Suppressor macrophage treated with lipopolysaccharide for 1 hour (primary cell): ENCODE data around the gene MSANTD4.
"Not testable (repeated sequence)": the region's sequence is repeated elsewhere in the genome, so short reads cannot be mapped to it uniquely, and the experiment has no call there.

ENCODE experiments used
- DNase-seq, 3 donors: peaks; one replicate each; pipeline ENCODE4 v3.0.0-alpha.2; 2020 to 2022

Gene MSANTD4

DNA sequence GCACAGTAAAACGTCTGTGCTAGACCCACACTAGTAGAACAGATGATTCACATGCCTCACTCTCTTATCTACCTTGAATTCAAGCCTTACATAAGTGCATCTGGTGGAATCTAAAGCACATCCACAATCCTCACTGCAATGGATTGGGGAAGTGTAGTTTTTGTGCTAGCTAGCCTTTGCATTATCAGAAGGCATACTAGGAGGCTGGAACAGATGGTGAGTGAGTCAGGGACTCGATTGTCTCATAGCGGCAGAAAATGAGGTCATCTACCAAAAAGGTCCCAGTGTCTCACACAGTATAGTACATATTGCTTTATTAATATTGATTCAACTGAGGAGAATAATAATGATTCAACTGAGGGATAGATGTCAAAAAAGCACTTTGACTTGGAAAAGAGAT is 9.3 kb downstream of the MSANTD4 start:
- DNase-seq = peak; percentile 53 to 73 (median 55)

DNA sequence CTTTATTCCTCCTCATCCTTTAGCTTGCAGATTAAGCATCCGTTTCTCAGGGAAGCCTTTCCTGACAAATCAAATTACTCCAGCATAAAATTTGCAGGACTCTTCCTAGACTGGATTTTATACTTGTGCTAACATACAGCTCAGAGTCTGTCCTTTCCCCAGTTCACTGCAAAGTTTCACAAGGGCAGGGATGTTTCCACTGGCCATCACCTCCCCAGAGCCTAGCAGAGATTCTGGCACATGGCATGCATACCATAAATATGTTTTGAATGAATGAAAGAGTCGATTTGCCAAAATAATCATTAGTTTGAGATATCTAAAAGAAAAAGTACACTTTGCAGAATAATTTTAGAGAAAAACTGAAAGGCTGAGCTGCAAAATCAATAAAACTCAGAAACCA is 10.6 kb downstream of the MSANTD4 start:
- DNase-seq = no peak

DNA sequence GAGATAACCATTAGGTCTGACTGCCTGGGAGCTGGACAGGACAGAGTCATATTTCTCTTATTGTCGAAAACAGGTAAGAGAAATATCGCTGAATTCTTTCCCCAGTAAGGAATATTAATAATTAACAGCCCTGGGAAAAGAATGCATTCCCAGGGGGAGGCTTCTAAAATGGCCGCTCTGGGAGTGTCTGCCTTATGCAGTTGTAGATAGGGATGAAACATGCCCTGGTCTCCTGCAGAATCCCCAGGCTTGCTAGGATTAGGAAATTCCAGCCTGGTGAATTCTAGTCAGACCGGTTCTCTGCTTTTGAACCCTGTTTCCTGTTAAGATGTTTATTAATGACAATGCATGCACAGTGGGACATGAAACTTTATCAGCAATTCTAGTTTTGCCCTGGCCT is 18.9 kb downstream of the MSANTD4 start:
- DNase-seq = not testable (repeated sequence)

DNA sequence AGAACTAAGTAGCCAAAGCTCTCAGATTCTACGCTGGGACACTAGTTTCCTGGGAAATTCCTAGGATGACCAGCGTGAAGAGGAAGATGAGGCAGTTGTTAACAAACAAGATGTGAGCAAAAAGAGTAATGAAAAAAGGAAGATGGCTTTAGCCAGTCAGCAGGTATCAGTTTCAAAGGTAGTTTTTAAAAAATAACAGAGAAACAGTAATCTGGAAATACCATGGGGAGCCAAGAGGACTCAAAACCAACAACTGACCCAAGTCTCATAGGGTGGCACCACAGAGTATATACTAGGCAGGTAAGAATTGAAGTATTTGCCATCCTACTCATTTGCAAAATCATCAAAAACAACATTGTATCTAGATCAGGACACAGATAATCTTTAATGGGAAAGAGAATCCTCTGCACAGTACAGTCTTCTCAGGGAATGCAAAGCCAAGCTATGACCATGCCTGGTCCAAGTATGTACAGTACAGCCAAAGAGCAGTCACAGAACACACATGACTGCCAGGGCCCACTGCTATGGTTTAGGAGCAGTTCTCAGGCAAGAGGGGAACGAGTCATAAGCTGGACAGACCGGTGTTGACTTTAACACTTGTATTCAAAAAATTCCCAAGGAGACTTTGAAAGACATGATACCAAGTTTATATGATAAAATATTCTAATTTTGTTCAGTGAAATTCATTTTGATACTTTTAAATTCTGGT is 20.6 kb downstream of the MSANTD4 start:
- DNase-seq = no peak

DNA sequence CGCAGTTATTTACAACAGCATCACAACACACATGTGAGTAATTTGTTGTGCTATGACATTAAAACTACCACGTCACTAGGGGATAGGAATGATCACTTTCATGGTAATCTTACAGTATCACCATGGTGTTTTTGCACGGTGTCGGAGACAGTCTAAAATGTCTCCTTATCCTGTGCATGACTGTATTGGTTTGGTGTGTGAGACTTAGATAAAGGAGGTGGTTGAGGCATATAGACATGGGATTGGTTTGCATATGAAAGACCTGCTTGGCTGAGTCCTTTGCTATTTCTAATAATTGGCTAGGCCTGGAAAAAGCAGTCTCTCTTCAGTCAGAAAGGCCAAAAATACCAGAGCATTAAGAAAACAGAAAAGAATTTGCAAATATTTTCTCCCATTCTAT is 30.2 kb downstream of the MSANTD4 start:
- no peak for DNase-seq

DNA sequence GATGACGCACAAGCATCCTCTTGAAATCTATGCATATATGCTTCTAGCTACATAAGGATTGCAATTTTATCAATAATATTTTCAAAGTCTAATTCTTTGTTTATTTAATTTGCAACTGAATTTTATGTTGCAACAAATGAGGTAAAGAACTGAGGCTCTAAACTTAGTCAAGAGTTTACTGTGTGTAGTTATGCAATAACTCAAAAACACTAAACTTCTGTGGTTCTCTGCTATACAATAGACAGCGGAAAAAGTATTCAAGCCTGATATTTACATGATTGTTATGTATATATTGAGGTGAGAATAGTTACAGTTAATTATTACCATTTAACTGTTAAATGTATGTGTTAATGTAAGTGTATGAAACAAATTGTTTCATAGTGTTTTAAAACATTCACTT is 32.9 kb downstream of the MSANTD4 start:
- DNase-seq = no peak

DNA sequence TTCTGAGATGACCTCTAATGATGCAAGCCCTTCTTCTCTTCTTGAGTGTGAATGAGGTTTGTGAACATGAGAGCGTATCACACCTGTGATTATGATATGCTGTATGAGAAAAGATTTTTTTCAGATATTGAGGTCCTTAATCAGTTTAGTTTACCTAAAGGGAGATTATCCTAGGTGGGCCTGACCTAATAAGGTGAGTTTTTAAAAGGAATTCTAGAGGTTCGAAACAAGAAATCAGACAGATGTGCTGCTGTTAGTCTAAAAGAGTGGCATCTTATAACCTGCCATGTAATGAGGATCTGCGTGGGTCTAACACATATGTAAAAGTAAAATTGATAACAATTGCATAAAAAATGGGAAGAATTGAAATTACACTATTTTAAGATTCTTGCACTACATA is 33.8 kb downstream of the MSANTD4 start:
- DNase-seq = no peak

DNA sequence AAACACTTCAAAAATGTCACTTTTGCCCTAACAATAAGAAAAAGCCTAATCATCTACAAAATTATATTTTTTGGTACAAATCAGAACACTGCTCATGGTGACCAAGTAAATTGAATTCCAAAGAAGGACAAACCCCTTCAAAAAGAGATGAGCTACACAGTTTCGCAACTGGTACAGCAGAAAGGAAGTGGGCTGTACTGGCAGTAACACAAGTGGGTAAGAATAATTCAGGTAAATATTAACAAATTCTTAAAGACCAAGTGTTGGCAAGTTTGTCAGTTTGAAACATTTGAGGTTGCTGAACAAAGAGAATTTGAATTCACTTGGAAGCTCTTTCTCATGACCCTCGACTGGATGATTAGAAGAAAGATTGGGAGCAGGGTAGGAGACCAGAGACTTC is 35.5 kb downstream of the MSANTD4 start:
- DNase-seq = no peak

DNA sequence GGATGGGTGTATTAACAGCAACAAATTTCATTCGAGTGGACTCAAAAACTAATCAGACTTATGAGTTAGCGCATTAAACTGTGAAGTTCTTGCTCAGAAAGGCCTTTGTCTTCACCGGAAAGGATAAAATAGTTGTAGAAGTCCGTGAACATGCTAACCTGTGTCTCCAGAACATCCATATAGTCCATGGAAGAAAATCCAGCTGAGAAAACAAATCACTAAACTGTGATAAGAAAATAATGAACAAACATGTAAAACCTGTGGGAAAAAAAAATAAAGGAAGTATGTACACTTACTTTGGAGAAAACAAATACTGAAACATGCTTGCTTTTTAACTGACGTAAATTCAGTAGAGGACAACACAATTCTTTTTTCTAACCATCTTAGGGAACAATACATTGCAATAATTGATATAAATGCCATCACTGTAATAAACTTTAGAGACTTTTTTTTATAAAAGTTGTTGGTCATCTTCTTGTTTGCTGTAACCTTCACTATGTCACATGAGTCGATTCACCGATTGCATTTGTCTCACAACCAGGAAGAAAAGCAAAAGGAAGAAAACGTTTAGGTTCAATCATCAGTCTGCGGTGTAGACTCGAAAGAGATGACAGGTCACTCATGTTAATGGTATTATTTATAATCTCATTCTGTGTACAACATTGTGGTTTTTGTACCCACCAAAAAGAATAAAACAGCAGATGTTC is 41.9 kb downstream of the MSANTD4 start:
- DNase-seq = no peak

DNA sequence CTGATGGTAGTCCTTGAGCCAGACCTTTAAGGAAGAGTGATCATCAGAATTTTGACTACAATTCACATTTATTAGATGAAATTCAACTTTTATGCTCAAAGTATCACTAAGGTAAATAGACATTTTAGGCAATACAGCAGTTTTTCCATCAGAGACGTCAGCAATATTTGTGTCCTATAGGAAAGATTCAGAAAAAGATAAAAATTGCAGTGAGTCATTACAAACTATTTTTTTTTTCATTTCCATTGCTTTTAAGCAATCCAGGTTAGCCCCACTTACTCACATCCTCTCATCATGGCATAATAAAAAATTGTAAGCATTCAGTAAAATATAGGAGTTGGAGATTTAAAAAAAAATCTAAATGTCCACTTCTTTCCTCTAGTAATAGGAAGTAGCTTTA is 46.9 kb downstream of the MSANTD4 start:
- DNase-seq = no peak

DNA sequence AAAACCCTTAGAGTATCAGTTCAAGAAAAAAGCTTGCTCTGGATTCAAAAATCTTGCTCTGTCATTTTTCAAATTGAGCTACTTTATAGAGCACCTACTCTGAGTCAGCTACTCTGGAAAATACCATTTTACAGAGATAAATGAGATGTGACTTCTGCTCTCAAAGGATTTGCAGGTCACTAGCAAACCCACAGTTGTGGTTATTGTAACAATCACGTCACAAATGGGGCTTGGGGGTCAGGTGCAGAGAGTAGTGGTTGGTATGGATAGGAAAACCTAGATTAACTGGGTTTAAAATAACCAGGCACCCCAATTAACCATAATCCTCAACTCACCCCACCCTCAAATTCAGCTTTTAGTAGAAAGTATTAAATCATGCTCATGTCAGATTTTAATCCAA is 52.3 kb downstream of the MSANTD4 start:
- DNase-seq = no peak

DNA sequence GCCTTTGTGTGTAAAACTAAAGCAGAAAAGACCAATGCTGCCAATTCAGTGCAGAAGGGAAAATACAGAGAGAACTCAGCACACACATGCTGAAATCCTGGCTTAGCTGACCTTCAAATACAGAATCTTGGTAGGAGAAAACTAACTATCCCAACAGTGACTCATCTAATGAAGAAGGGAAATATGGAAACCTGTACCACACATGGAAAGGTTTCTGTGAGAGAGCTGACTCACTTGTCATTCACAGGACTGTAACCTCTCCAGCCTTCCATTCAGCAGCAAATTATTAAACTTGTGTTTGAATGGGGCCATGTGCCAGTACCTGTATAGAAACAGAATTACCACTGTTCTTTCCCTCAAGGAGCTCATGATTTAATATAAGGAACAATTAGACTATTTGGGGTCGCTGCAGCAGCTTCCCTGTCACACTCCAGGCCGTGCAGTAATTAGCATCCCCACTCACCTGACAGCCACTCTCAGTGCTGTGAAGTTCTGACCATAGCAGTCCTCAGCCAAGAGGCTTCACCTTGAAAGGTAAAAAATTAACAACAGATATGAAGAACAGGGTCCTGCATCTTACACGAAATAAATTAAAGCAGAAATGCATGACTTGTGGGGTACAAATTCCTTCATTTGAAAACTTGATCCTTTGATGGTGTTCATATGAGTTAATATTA is 53.9 kb downstream of the MSANTD4 start:
- DNase-seq = no peak

DNA sequence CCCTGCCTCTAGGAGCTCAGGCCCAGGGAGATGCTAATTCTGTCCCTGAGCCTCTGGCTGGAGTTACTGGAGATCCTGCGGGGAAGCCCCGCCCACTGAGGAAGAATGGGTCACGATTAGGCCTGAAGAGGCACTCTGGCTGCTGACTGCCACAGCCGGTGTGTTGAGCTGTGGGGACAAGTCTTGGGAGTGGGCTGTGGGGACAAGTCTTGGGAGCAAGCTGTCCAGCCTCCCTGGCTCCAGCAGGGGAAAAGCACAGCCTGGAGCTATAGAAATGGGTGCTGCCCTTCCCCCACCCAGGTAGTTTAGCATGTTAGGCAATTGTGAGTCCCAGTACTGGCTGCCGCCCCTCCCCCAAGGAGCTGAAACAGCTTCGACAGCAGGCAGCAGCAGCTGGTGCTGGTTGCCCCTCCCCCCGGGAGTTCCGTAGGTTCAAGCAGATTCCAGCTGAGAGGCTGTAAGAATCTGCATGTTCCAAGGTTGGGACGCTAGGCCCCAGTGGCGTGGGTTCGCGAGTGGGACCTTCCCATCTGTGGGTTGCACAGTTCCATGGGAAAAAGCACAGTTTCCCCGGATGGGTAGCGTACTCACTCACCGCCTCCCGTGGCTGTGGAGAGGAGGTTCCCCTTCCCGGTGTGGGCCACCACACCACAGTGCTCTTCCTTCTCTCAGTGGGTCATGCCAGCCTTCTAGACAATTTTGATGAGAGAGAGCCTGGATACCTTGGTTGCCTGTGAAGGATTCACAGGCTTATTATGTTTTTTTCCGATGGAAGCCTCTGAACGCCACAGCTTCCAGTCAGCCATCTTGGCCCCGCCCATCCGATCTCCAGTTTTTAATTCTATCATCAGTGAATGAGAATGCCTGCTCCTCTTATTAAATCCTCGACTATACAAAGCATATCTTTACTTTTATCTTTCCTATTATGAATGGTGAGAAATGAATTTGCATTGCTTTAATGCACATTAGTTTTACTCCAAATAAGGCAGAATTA is 61.5 kb downstream of the MSANTD4 start:
- no peak for DNase-seq
